NCI-H1930 (cell line): Measurements from ENCODE around the gene OAS3.

Experiments
- DNase-seq, 2 experiments: peaks; one replicate each; lab custom pipeline; 2025; lab: John Stamatoyannopoulos, UW

OAS3 gene

GRCh38 chr12:112961074-112961473 is 22.8 kb downstream of the OAS3 start:
- no peak for DNase-seq

GRCh38 chr12:112961536-112961935 is 23.3 kb downstream of the OAS3 start:
- no peak for DNase-seq

GRCh38 chr12:112962561-112962960 is 24.3 kb downstream of the OAS3 start:
- DNase-seq = no peak

GRCh38 chr12:112963227-112963861 is 25.1 kb downstream of the OAS3 start:
- DNase-seq = no peak

GRCh38 chr12:112964067-112964670 is 25.9 kb downstream of the OAS3 start:
- no peak for DNase-seq

DNA sequence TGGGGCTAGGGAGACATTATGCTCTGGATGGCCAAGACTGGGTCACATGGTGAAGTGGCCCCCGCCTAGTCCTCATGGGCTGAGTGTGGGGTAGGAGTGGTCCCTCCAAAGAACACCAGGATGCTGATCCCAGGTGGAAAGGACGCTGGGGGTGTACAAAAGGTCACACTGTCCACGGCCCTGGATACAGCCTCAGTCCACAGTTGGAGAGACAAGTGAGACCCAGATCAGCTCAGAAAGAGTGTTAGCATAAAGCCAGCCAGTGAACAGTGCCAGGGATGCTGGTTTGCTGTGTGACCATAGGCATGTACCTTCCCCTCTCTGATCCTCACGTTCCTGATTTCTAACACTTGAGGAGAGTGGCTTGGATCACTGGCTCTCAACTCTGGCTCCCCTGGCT is 26.6 kb downstream of the OAS3 start:
- no peak for DNase-seq

DNA sequence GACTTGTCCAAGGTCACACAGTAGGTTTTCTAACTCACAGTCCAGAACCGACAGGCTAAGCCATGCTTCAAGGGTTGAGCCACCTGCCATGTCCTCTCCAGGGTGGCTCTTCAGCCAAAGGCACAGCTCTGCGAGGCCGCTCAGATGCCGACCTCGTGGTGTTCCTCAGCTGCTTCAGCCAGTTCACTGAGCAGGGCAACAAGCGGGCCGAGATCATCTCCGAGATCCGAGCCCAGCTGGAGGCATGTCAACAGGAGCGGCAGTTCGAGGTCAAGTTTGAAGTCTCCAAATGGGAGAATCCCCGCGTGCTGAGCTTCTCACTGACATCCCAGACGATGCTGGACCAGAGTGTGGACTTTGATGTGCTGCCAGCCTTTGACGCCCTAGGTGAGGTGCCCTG is 27.4 kb downstream of the OAS3 start:
- DNase-seq = no peak

GRCh38 chr12:112967306-112967705 is 29.0 kb downstream of the OAS3 start:
- no peak for DNase-seq

DNA sequence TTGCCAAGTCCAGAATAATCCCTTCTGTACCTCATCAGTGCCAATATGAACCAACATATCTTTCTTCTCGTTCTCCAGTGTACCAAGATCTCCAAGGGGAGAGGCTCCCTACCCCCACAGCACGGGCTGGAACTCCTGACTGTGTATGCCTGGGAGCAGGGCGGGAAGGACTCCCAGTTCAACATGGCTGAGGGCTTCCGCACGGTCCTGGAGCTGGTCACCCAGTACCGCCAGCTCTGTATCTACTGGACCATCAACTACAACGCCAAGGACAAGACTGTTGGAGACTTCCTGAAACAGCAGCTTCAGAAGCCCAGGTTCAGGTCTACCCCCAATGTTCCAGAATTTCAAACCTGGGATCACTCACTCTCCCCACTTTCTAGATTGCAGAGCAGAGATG is 29.6 kb downstream of the OAS3 start:
- DNase-seq = no peak

GRCh38 chr12:112969547-112970306 is 31.5 kb downstream of the OAS3 start:
- DNase-seq = no peak

GRCh38 chr12:112970391-112970790 is 32.1 kb downstream of the OAS3 start:
- DNase-seq = no peak

DNA sequence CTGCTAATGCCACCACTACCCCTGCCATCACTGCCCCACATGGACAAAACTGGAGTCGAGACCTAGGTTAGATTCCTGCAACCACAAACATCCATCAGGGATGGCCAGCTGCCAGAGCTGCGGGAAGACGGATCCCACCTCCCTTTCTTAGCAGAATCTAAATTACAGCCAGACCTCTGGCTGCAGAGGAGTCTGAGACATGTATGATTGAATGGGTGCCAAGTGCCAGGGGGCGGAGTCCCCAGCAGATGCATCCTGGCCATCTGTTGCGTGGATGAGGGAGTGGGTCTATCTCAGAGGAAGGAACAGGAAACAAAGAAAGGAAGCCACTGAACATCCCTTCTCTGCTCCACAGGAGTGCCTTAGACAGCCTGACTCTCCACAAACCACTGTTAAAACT is 33.0 kb downstream of the OAS3 start:
- DNase-seq = no peak

GRCh38 chr12:112973011-112973735 is 34.9 kb downstream of the OAS3 start:
- no peak for DNase-seq

DNA sequence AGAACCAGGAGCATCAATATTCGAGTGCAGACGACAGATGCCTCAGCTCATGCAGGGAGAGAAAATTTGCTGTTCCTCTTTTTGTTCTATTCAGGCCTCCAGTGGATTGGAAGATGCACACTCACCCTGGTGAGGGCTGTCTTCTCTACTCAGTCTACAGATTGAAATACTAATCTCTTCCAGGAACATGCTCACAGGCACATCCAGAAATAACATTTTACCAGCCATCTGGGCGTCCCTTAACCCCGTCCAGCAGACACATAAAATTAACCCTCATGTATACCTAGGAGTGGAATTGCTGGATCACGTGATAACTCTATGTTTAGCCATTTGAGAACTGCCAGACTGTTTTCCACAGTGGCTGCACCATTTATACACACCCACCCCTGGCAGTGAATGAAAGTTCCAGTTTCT is 35.6 kb downstream of the OAS3 start:
- DNase-seq = no peak

DNA sequence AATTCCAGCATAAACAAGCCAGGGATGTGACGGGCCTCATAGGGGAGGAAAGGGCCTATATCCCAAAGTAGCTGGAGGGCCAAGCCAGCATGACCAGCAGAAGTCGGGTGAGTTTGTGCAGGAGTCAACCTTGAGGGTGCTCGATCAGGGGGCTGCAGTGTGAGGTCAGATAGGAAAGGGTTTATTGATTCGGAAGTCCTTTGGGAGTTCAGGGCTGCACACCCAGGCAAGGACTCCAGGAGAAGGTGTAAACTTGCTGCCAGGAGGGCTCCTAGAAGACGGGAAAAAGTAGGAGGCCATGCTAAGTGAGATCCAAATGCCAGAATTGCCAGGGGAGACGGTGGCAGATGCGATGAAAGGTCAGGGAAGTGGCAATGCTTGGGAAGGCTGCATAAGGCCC is 36.6 kb downstream of the OAS3 start:
- no peak for DNase-seq

DNA sequence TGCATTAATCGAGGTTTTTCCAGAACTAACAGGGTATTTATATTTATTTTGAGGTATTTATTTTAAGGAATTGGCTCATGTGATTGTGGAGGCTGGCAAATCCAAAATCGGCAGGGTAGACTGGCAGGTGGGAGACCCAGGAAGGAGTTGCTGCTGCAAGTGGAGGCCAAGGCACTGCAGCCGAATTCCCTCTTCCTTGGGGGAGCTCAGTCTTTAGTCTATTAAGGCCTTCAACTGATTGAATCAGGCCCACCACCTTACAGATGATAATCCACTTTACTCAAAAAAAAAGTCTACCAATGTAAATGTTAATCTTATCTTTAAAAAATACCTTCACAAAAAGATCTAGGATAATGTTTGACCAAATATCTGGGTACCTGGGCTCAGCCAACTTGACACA is 38.9 kb downstream of the OAS3 start:
- no peak for DNase-seq

- no peak for DNase-seq
Observed at GRCh38 chr12:112977641-112978040, 39.4 kb downstream of the OAS3 start.

GRCh38 chr12:112978163-112979040 is 40.1 kb downstream of the OAS3 start, which contains the start of gene OAS2:
OAS2 (plus strand) TSS chr12:112978519; CDS start chr12:112978609, 90 bp downstream.
- no peak for DNase-seq

DNA sequence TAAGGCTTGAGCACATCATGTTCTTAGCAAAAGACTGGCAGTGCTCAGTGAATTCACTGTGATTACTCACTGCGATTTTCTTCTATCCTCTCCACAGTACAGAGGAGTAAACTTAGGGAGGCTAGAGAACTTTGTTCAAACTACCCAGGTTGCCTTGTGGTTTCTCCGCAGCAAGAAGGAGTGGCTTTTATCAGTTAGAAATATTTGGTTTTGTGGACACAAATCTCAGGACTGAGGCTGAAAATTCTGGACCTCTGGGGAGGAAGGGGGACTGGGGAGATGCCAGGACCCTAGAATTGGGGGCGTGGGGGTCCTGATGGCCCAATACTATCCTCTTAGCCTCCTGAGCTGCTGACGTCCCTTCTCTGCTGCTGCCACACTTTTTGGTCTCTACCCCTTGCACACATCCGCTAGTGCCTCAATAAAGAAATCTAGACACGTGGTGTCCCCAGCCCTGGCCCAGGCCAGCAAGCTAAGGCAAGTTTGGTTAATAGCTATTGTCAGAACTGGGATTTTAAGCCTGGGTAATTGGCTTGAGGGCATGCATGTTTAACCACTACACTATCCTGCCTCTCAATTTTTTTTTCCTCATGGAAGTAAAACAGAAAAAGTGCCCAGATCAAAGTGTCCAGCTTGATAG is 40.9 kb downstream of the OAS3 start:
- no peak for DNase-seq

GRCh38 chr12:112980491-112981158 is 42.4 kb downstream of the OAS3 start:
- DNase-seq = no peak
